ENCODE data around the gene CRMP1. TPM values are rescaled to one million over a fixed set of nuclear protein-coding genes. Genes with fewer than 3 reads are reported as not detected.

Gene CRMP1
- total and polyA plus RNA-seq, 9 of the 15 experiments (the other 6 are each of a cell fraction or from before 2014, with no cell fraction given) = 0.03 to 0.04 TPM; not detected in 7

DNA sequence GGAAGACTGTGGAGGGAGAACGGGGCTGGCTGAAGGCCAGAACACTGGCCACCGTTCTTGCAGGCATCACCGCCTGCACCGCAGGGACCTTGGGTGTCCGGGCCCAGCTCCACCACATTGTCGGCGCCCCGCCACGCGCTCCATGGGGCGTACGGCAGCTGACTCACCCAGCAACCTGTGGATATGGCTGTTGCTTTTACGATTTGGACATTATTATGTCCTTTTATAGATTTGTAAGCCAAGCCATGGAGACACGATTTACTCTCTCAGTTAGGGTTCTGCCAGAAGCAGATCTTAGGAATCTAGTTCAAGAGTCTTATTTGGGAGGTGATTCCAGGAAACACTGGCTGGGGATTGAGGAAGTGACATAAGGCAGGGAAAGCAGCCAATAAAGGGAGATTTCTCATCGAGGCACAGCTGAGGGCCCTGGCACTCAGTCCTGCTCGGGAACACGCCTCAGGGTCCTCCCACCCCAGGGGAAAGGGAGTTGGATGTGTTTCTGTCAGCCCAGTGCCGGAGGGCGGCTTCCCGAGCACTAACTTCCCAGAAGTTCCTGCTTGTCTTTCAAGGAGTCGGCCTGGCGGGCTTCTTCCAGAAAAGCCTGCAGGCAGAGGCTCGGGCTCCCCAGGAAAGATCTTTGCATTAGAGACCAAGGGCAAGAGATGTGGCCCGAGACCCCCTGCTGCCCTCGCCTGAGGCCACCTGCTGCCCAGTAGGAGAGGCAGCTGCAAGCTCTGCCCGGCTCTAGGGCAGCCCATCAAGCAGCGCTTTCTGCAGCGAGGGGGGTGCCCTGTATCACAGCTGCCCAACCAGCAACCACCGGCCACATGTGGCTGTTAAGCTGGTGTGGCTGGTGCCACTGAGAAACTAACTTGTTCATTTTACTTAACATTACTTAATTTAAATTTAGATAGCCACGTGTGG, 52.9 kb downstream of the CRMP1 start:
- no peak overlapping the region for H3K9ac ChIP-seq (ENCODE audit: insufficient read depth in 1 of 2, low read depth in 2 of 2, low read length in 2 of 2)
- WGBS (ENCODE audit: insufficient coverage, low coverage, missing lambda C conversion rate) = under 1% methylated on average over 30 of the region's 30 CpGs
- peaks cover 14 to 55% of the 10 kb centered on the region in 2 experiments; a peak in 4 of 5 replicates for H3K27me3 ChIP-seq (ENCODE audit: control insufficient read depth in 2 of 2, insufficient read depth in 2 of 2, low read length in 2 of 2)
- no peak for ATAC-seq
- H3K4me1 ChIP-seq (replicated peaks in 1 of 2; ENCODE audit: control insufficient read depth in 2 of 2, insufficient read depth in 2 of 2, low read length in 2 of 2) = no peaks in the 10 kb centered on the region
- H2AFZ ChIP-seq (ENCODE audit: low read depth, low read length) = no peak overlapping the region
- H3K79me2 ChIP-seq (ENCODE audit: control insufficient read depth, insufficient read depth, low read length) = no peaks in the 10 kb centered on the region
- H3K4me3 ChIP-seq = no peak overlapping the region
- DNase-seq (ENCODE audit: extremely low read depth in 1 of 4, low spot score in 3 of 4) = no peak
- no peak overlapping the region for H3K27ac ChIP-seq (ENCODE audit: extremely low read depth, low read depth, low read length)
- no peak for FAIRE-seq
- H3K9me3 ChIP-seq (replicated peaks; ENCODE audit: control insufficient read depth, insufficient read depth, low read depth, low read length) = no peaks in the 10 kb centered on the region
- ChIA-PET POLR2A (interaction anchor here (0.7 to 0.8 kb wide), 2 partner anchors 86 to 303 kb away, joined by 3 read pairs; no protein-coding TSS in a partner anchor), CTCF (ENCODE audit: low intra/inter-chr PET ratio) (no interaction called here)
- in situ Hi-C loops (cut with MboI) (no loop called here), intact Hi-C loops (cut with micrococcal nuclease) (no loop called here)
- no peak overlapping the region for H3K4me2 ChIP-seq (ENCODE audit: insufficient read depth, low read length)
- H3K36me3 ChIP-seq (ENCODE audit: control insufficient read depth, insufficient read depth, low read length) = no peaks in the 10 kb centered on the region
- BruUV-seq (replicated peaks) = no TSS peak
- TF ChIP-seq SRSF3 (IDR thresholded peaks at IDR 0.05; ENCODE audit: insufficient read depth, low read length) = no peak
- no peak for TF ChIP-seq TRIM25 (IDR thresholded peaks at IDR 0.05; ENCODE audit: borderline replicate concordance)
- TF ChIP-seq, protein P1, sequence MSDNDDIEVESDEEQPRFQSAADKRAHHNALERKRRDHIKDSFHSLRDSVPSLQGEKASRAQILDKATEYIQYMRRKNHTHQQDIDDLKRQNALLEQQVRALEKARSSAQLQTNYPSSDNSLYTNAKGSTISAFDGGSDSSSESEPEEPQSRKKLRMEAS (CRISPR knock-in tag; IDR thresholded peaks at IDR 0.05) = no peak
- no peak for TF ChIP-seq NUFIP1 (IDR thresholded peaks at IDR 0.05; ENCODE audit: partially characterized antibody)
- TF ChIP-seq PTTG1 (tag; IDR thresholded peaks at IDR 0.05; ENCODE audit: low read depth) = no peak
- TF ChIP-seq XRCC3 (IDR thresholded peaks at IDR 0.05) = no peak
- TF ChIP-seq ERF (CRISPR knock-in tag; IDR thresholded peaks at IDR 0.05) = no peak
- TF ChIP-seq ZHX1 (conservative IDR thresholded peaks at IDR 0.05; ENCODE audit: low read length) = no peak
- no peak for TF ChIP-seq ZNF589 (CRISPR knock-in tag; IDR thresholded peaks at IDR 0.05; ENCODE audit: low read depth)
- H4K20me1 ChIP-seq (replicated peaks; ENCODE audit: control insufficient read depth, insufficient read depth, low read length) = peaks cover 4% of the 10 kb centered on the region
- H3K9me1 ChIP-seq (ENCODE audit: control insufficient read depth, insufficient read depth, low read length) = no peaks in the 10 kb centered on the region
